H9 (cell line): ENCODE results near the gene BCL6. TPM values are rescaled to one million over a fixed set of nuclear protein-coding genes. Genes with fewer than 3 reads are reported as not detected.

Source experiments
- DNase-seq: peaks from one replicate; pipeline ENCODE4 v3.0.0-alpha.2; 2017
- H2AFZ ChIP-seq: one replicate; pipeline ENCODE4 v1.6.1; 2013; ENCODE audit warnings: mild to moderate bottlenecking, low read length, control low read depth, moderate library complexity
- H2AK5ac ChIP-seq: 2 replicates; pipeline ENCODE4 v1.6.1; 2013; ENCODE audit warnings: low read length, control low read depth, mixed read lengths; ENCODE audit not compliant: insufficient read length
- H2BK120ac ChIP-seq: one replicate; pipeline ENCODE4 v1.6.1; 2013; ENCODE audit warnings: low read depth, mild to moderate bottlenecking, low read length, control low read depth, inconsistent platforms; ENCODE audit not compliant: poor library complexity, severe bottlenecking
- H2BK12ac ChIP-seq: 2 replicates; pipeline ENCODE4 v1.6.1; 2013; ENCODE audit warnings: low read length, control low read depth, mixed read lengths, low read depth; ENCODE audit not compliant: insufficient read length
- H2BK15ac ChIP-seq: 2 replicates; pipeline ENCODE4 v1.6.1; 2013; ENCODE audit warnings: low read depth, low read length, control low read depth
- H2BK20ac ChIP-seq: one replicate; pipeline ENCODE4 v1.6.1; 2013; ENCODE audit warnings: low read depth, mild to moderate bottlenecking, low read length, control low read depth, inconsistent platforms; ENCODE audit not compliant: poor library complexity, severe bottlenecking
- H2BK5ac ChIP-seq: 2 replicates; pipeline ENCODE4 v1.6.1; 2013; ENCODE audit warnings: low read length, control low read depth, mixed read lengths; ENCODE audit not compliant: insufficient read length
- H3K14ac ChIP-seq: 2 replicates; pipeline ENCODE4 v1.6.1; 2013; ENCODE audit warnings: low read length, control low read depth; ENCODE audit not compliant: insufficient read depth
- H3K18ac ChIP-seq: 2 replicates; pipeline ENCODE4 v1.6.1; 2013; ENCODE audit warnings: low read depth, mild to moderate bottlenecking, mixed read lengths, low read length, control low read depth; ENCODE audit not compliant: insufficient read length
- H3K23ac ChIP-seq: 2 replicates; pipeline ENCODE4 v1.6.1; 2013; ENCODE audit warnings: low read length, control low read depth, mixed read lengths, low read depth; ENCODE audit not compliant: insufficient read length
- H3K23me2 ChIP-seq: 2 replicates; pipeline ENCODE4 v1.6.1; 2013; ENCODE audit warnings: low read depth, mild to moderate bottlenecking, mixed read lengths, low read length, control low read depth; ENCODE audit not compliant: insufficient read length, poor library complexity, severe bottlenecking
- H3K27ac ChIP-seq: 2 replicates; pipeline ENCODE4 v1.5.1; 2013; ENCODE audit warnings: low read length, control low read depth, mixed read lengths, low read depth; ENCODE audit not compliant: insufficient read length
- H3K27me3 ChIP-seq: 2 replicates; pipeline ENCODE4 v1.6.1; 2013; ENCODE audit warnings: low read length, control low read depth, inconsistent platforms; ENCODE audit not compliant: insufficient read depth
- H3K4ac ChIP-seq: 2 replicates; pipeline ENCODE4 v1.6.1; 2013; ENCODE audit warnings: low read depth, mild to moderate bottlenecking, control low read depth, inconsistent platforms, low read length, moderate library complexity
- H3K4me1 ChIP-seq: 2 replicates; pipeline ENCODE4 v1.6.1; 2013; ENCODE audit warnings: low read length, control low read depth, inconsistent platforms; ENCODE audit not compliant: insufficient read depth
- H3K4me2 ChIP-seq: 2 replicates; pipeline ENCODE4 v1.6.1; 2013; ENCODE audit warnings: low read length, control low read depth, mixed read lengths; ENCODE audit not compliant: insufficient read length, insufficient read depth
- H3K56ac ChIP-seq: 2 replicates; pipeline ENCODE4 v1.6.1; 2013; ENCODE audit warnings: low read depth, mild to moderate bottlenecking, mixed read lengths, low read length, control low read depth; ENCODE audit not compliant: insufficient read length
- H3K79me1 ChIP-seq: 2 replicates; pipeline ENCODE4 v1.6.1; 2013; ENCODE audit warnings: low read depth, mild to moderate bottlenecking, moderate library complexity, low read length, control low read depth, inconsistent platforms; ENCODE audit not compliant: insufficient read depth, poor library complexity, severe bottlenecking
- H3K79me2 ChIP-seq: 2 replicates; pipeline ENCODE4 v1.6.1; 2013; ENCODE audit warnings: low read length, control low read depth, inconsistent platforms; ENCODE audit not compliant: insufficient read depth
- H3K9ac ChIP-seq: 2 replicates; pipeline ENCODE4 v1.6.1; 2013; ENCODE audit warnings: low read length, control low read depth, mixed read lengths; ENCODE audit not compliant: insufficient read length; ENCODE audit errors: extremely low read depth
- H3K9me3 ChIP-seq: one replicate; pipeline ENCODE4 v1.6.1; 2013; ENCODE audit warnings: low read depth, low read length, inconsistent platforms; ENCODE audit not compliant: control insufficient read depth
- H3T11ph ChIP-seq: one replicate; pipeline ENCODE4 v1.6.1; 2013; ENCODE audit warnings: mild to moderate bottlenecking, low read length, control low read depth, inconsistent platforms
- H4K20me1 ChIP-seq: one replicate; pipeline ENCODE4 v1.6.1; 2013; ENCODE audit not compliant: control insufficient read depth, insufficient read length, insufficient read depth
- H4K5ac ChIP-seq: 2 replicates; pipeline ENCODE4 v1.6.1; 2013; ENCODE audit warnings: low read depth, mild to moderate bottlenecking, mixed read lengths, low read length, control low read depth; ENCODE audit not compliant: insufficient read length
- H4K8ac ChIP-seq: replicated peaks from 2 replicates; pipeline ENCODE4 v1.6.1; 2013; ENCODE audit warnings: low read length, control low read depth, mixed read lengths, low read depth; ENCODE audit not compliant: insufficient read length
- H4K91ac ChIP-seq: 2 replicates; pipeline ENCODE4 v1.6.1; 2013; ENCODE audit warnings: low read depth, mild to moderate bottlenecking, moderate library complexity, mixed read lengths, low read length, control low read depth; ENCODE audit not compliant: insufficient read length
- H3K27ac Mint-ChIP-seq, 3 experiments: 2 replicates in 2 of 3; 3 replicates in 1 of 3; pipeline ENCODE4 v1.8.0; 2020 to 2021; ENCODE audit warnings: mixed read lengths in 3 of 3, mild to moderate bottlenecking in 1 of 3, moderate library complexity in 1 of 3
- H3K27me3 Mint-ChIP-seq: 2 replicates; pipeline ENCODE4 v1.8.0; 2021; ENCODE audit warnings: low read depth, mild to moderate bottlenecking, moderate library complexity, mixed read lengths
- H3K36me3 Mint-ChIP-seq, 3 experiments: 2 replicates in 2 of 3; 3 replicates in 1 of 3; pipeline ENCODE4 v1.8.0; 2020 to 2021; ENCODE audit warnings: low read depth in 3 of 3, mixed read lengths in 3 of 3; ENCODE audit not compliant: insufficient read depth in 1 of 3
- H3K4me1 Mint-ChIP-seq, 2 experiments: 2 replicates each; pipeline ENCODE4 v1.8.0; 2020; ENCODE audit warnings: mixed read lengths in 2 of 2
- H3K4me3 Mint-ChIP-seq, 2 experiments: 2 replicates in 1 of 2; 3 replicates in 1 of 2; pipeline ENCODE4 v1.8.0; 2020 to 2021; ENCODE audit warnings: mild to moderate bottlenecking in 2 of 2, mixed read lengths in 2 of 2, moderate library complexity in 1 of 2
- H3K9me3 Mint-ChIP-seq, 2 experiments: 2 replicates in 1 of 2; 3 replicates in 1 of 2; pipeline ENCODE4 v1.8.0; 2020; ENCODE audit warnings: mild to moderate bottlenecking in 2 of 2, mixed read lengths in 2 of 2, moderate library complexity in 1 of 2
- WGBS: extraction: QIAGEN DNeasy Blood & Tissue Kit; methylation state at CpG from one replicate; pipeline ENCODE4 v1.1.7; 2013; ENCODE audit warnings: missing lambda C conversion rate, low lambda C conversion rate, mixed read lengths; ENCODE audit not compliant: insufficient read length; ENCODE audit errors: extremely low coverage; 5-methylcytosine and 5-hydroxymethylcytosine counted together
- total RNA-seq: library from RNA; stranded (reverse); gene quantifications from 2 replicates; pipeline ENCODE4 v1.2.1, GENCODE V29; 2021
- TF ChIP-seq, protein P1 (sequence below): fragments of 200-600 bp; sonication (generic); conservative IDR thresholded peaks from 3 replicates; pipeline ENCODE4 v1.8.0; 2021; ENCODE audit warnings: antibody characterized with exemption, mild to moderate bottlenecking

The BCL6 gene
- total RNA-seq, 1 experiment from 2014 or later, result 3.4 TPM

DNA sequence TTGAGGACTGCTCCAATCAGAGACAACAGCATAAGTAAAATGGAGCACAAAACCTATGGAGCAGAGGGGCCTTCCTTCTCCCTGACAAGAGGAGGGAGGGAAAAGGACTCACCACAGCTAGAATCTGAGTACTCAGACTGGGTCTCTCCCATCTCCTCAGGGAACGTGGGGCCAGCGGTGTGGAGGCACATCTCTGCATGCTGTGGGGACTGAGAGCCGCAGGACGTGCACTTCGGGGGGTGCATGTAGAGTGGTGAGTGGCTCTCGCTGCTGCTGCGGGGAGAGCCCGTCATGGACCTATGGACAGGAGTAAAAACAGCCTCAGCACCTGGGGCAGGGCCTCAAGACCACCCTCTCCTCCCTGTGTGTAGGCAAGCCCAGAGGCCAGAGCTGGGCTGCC lies 17.0 kb downstream of the BCL6 start:
- Histone ChIP-seq H3K79me1 (no peaks in the 10 kb centered on the region), H3K9me3 (no peaks in the 10 kb centered on the region), H3K14ac (no peak overlapping the region), H3K9ac (no peak overlapping the region), H3K56ac (no peak overlapping the region), H3T11ph (no peak overlapping the region), H4K91ac (no peak overlapping the region), H2BK12ac (no peak overlapping the region), H4K8ac (no peak overlapping the region), H3K4ac (no peak overlapping the region), H3K18ac (no peak overlapping the region), H3K4me2 (no peak overlapping the region), H2BK20ac (no peak overlapping the region), H4K20me1 (no peaks in the 10 kb centered on the region), H3K23me2 (no peaks in the 10 kb centered on the region), H3K27me3 (no peaks in the 10 kb centered on the region), H2BK5ac (no peak overlapping the region), H3K23ac (no peak overlapping the region), H4K5ac (no peak overlapping the region), H3K79me2 (no peaks in the 10 kb centered on the region), H3K4me1 (no peaks in the 10 kb centered on the region), H2BK15ac (no peak overlapping the region), H2BK120ac (no peak overlapping the region), H2AK5ac (no peak overlapping the region), H3K27ac (no peak overlapping the region), H2AFZ (no peak overlapping the region)
- TF ChIP-seq, protein P1, sequence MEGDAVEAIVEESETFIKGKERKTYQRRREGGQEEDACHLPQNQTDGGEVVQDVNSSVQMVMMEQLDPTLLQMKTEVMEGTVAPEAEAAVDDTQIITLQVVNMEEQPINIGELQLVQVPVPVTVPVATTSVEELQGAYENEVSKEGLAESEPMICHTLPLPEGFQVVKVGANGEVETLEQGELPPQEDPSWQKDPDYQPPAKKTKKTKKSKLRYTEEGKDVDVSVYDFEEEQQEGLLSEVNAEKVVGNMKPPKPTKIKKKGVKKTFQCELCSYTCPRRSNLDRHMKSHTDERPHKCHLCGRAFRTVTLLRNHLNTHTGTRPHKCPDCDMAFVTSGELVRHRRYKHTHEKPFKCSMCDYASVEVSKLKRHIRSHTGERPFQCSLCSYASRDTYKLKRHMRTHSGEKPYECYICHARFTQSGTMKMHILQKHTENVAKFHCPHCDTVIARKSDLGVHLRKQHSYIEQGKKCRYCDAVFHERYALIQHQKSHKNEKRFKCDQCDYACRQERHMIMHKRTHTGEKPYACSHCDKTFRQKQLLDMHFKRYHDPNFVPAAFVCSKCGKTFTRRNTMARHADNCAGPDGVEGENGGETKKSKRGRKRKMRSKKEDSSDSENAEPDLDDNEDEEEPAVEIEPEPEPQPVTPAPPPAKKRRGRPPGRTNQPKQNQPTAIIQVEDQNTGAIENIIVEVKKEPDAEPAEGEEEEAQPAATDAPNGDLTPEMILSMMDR, result no peak
- no peaks in the 10 kb centered on the region for H3K4me1 Mint-ChIP-seq
- DNase-seq, result no peak
- peaks cover 5 to 84% (median 83%) of the 10 kb centered on the region in 3 experiments for H3K36me3 Mint-ChIP-seq
- no CpG with 5 or more reads among the region's 8 CpGs for WGBS
- no peaks in the 10 kb centered on the region for H3K27me3 Mint-ChIP-seq
- no peak overlapping the region; a peak in 1 of 7 replicates for H3K27ac Mint-ChIP-seq
- H3K4me3 Mint-ChIP-seq, result no peak overlapping the region
- no peaks in the 10 kb centered on the region; a peak in 1 of 5 replicates for H3K9me3 Mint-ChIP-seq
